ENCODE measurements around the gene DLGAP4. TPM values are rescaled to one million over a fixed set of nuclear protein-coding genes. Genes with fewer than 3 reads are reported as not detected.

Gene DLGAP4
- total and polyA plus RNA-seq, 7 experiments from 2014 or later, result 15.0 to 40.2 (median 35.3) TPM

DNA sequence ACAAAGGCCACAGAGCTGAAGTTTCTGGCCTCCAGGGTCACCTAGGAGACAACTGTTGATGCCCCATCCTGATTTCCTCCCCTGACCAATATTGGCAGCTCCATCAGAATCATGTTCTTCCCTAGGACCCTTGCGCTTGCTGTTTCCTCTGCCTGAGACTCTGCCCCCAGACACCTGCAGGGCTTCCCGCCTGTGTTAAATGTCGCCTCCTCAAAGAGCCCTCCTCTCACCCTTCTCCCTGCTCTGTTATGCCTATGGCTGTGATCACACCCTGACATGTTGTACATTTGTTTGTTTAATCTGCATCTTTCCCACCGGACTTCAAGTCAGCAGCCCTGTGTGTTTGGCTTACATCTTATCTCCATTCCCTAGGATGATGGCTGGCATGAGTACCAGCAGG lies 30.1 kb downstream of the DLGAP4 start:
- CTCF ChIA-PET, result no interaction called here
- no peak overlapping the region for H3K4me3 Mint-ChIP-seq
- DNase-seq, result no peak

DNA sequence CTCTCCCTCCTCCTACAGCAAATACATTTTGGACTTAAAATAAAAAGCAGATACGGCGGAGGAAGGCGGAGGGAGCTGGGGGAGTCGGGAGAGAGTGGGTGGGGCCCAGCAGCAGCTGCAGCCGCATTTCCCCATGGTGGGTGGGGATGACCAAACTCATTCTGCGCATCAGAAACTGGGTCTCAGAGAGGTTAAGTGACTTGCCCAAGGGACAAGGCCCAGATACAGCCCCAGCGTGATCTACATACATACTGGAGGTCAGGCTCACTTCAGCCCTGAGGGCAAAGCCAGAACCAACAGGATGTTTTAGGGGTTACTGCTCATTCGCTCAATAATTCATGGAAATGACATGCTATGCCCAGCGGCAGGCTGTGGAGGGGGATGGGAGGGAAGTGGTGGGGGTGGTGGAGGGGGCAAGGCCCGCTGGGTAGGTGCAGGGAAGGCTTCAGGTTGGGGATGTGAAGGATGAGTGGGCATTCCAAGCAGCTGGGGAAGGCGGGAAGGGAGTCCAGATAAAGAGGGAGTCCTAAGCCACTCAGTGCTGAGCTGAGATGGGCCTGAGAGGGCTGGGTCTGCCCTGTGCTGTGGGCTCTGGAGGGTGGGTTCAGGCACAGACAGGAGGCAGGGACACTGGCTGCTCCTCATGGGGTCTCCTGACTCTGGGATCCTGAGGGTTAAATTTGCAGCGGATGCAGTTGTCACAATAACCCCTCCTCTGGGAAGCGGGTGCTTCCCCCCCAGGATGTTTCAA lies 31.0 kb downstream of the DLGAP4 start:
- Mint-ChIP-seq H3K9me3 (no peaks in the 10 kb centered on the region), H3K4me1 (no peaks in the 10 kb centered on the region), H3K36me3 (no peaks in the 10 kb centered on the region), H3K27ac (no peak overlapping the region), H3K27me3 (peaks cover 16 to 59% (median 43%) of the 10 kb centered on the region in 5 donors), H3K4me3 (no peak overlapping the region)
- ATAC-seq (no peak), DNase-seq (no peak)
- Histone ChIP-seq H3K9me3 (ENCODE audit: control insufficient read depth in 2 of 3, low read length in 3 of 3) (no peaks in the 10 kb centered on the region), H3K4me3 (ENCODE audit: low read length) (no peak overlapping the region), H3K27ac (ENCODE audit: low read depth, low read length) (no peak overlapping the region), H3K4me1 (ENCODE audit: control insufficient read depth in 2 of 2, insufficient read depth in 2 of 2, low read length in 2 of 2) (no peaks in the 10 kb centered on the region), H3K27me3 (ENCODE audit: control insufficient read depth in 2 of 2, insufficient read depth in 2 of 2, low read length in 2 of 2) (peaks cover 0 to 3% of the 10 kb centered on the region in 2 donors), H3K36me3 (ENCODE audit: control insufficient read depth in 2 of 3, insufficient read depth in 3 of 3, low read length in 3 of 3) (no peaks in the 10 kb centered on the region)
- intact Hi-C loops (cut with micrococcal nuclease), result no loop called here
- ChIA-PET POLR2A (no interaction called here), CTCF (no interaction called here)

More for the DNA sequence above, 30.1 kb downstream of the DLGAP4 start:
- Histone ChIP-seq H3K4me3 (ENCODE audit: low read length) (no peak overlapping the region), H3K4me1 (ENCODE audit: control insufficient read depth in 2 of 2, insufficient read depth in 2 of 2, low read length in 2 of 2) (no peaks in the 10 kb centered on the region), H3K27me3 (ENCODE audit: control insufficient read depth in 2 of 2, insufficient read depth in 2 of 2, low read length in 2 of 2) (peaks cover 0 to 3% of the 10 kb centered on the region in 2 donors), H3K9me3 (ENCODE audit: control insufficient read depth in 2 of 3, low read length in 3 of 3) (no peaks in the 10 kb centered on the region), H3K36me3 (ENCODE audit: control insufficient read depth in 2 of 3, insufficient read depth in 3 of 3, low read length in 3 of 3) (no peaks in the 10 kb centered on the region), H3K27ac (ENCODE audit: low read depth, low read length) (no peak overlapping the region)
- ATAC-seq, result no peak
- Mint-ChIP-seq H3K36me3 (no peaks in the 10 kb centered on the region), H3K27me3 (peaks cover 16 to 62% (median 49%) of the 10 kb centered on the region in 5 donors), H3K27ac (no peak overlapping the region), H3K4me1 (no peaks in the 10 kb centered on the region), H3K9me3 (no peaks in the 10 kb centered on the region)
- POLR2A ChIA-PET, result no interaction called here
- intact Hi-C loops (cut with micrococcal nuclease), result no loop called here

DNA sequence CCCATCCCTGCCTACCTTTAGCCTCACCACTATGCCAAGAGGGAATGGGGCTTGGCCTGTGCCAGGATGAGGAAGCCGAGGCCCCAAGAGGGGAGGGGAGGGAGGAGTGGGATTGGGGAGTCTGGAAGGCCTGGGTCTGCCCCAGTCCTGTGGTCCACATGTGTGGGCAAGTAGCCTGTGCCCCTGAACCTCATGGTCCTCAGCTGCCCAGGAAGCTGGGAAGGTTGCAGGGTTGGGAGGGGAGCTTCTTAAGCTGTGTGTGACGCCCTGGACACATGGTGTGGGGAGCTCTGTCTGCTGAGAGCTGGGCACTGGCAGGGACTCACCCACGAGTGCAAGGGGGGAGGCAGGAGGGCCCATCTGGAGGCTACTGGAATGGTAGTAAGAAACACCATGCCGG lies 31.7 kb downstream of the DLGAP4 start:
- no peak overlapping the region for H3K4me3 ChIP-seq (ENCODE audit: low read length)
- no peak for DNase-seq
- ChIA-PET CTCF (no interaction called here), POLR2A (no interaction called here)
- no peak overlapping the region for H3K27ac Mint-ChIP-seq
- no peaks in the 10 kb centered on the region for H3K4me1 Mint-ChIP-seq
- ATAC-seq, result no peak
- H3K4me1 ChIP-seq (ENCODE audit: control insufficient read depth in 2 of 2, insufficient read depth in 2 of 2, low read length in 2 of 2), result no peaks in the 10 kb centered on the region
- H3K9me3 ChIP-seq (ENCODE audit: control insufficient read depth in 2 of 3, low read length in 3 of 3), result no peaks in the 10 kb centered on the region
- no peak overlapping the region for H3K27ac ChIP-seq (ENCODE audit: low read depth, low read length)
- H3K4me3 Mint-ChIP-seq, result no peak overlapping the region
- H3K27me3 Mint-ChIP-seq, result peaks cover 16 to 56% (median 42%) of the 10 kb centered on the region in 5 donors
- H3K27me3 ChIP-seq (ENCODE audit: control insufficient read depth in 2 of 2, insufficient read depth in 2 of 2, low read length in 2 of 2), result peaks cover 0 to 3% of the 10 kb centered on the region in 2 donors
- no peaks in the 10 kb centered on the region for H3K36me3 Mint-ChIP-seq
- no peaks in the 10 kb centered on the region for H3K36me3 ChIP-seq (ENCODE audit: control insufficient read depth in 2 of 3, insufficient read depth in 3 of 3, low read length in 3 of 3)
- no peaks in the 10 kb centered on the region for H3K9me3 Mint-ChIP-seq
- intact Hi-C loops (cut with micrococcal nuclease), result no loop called here

DNA sequence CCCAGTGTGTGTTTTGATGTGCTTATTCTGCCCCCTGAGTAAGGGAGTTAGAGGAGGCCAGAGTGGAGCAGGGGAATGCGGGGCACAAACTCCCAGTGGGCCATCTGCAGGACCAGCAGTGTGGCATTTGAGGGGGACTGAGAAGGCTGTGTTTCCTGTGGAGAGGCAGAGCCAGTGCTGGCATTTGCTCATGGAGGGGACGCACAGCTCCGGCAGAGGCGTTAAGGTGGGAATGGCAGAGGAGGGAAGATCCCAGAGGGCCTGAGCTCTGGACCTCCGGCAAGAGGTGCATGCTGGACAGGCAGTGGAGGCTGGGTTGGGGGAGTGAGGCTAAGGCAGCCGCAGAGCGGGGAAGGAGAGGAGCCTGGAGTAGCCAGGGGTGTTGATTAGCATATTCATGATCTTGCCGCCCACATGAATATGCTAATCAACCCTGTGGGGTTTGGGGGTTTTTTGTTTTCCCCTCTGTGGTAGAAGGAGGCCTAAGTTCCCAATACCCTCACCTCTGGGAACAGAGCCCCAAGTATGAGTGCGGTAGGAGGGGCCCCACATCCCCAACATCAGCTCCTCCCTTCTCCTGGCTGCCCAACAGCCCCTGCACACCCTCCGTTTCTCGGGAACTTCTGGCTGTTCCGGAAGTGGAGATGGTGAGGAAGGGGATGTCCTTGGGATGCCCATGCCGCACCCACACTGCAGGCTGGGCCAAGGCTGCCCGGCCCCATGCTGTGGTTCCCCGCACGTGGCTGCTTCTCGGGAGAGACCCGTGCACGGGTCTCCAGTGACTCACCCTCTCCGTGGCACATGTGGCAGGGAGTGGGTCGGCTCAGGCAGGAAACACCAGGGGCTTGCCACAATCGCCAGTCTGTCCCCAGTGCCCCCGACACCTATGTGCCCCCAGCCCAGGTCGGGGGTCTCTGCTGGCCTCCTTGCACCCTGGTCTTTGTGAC lies 33.8 kb downstream of the DLGAP4 start:
- H3K4me1 Mint-ChIP-seq, result no peaks in the 10 kb centered on the region
- H3K9me3 Mint-ChIP-seq, result no peaks in the 10 kb centered on the region
- CTCF ChIA-PET, result interaction anchor here (0.6 kb wide), 1 partner anchor 1159 kb away, joined by 4 read pairs; no protein-coding TSS in a partner anchor
- Histone ChIP-seq H3K36me3 (ENCODE audit: control insufficient read depth in 2 of 3, insufficient read depth in 3 of 3, low read length in 3 of 3) (no peaks in the 10 kb centered on the region), H3K4me3 (ENCODE audit: low read length) (no peak overlapping the region), H3K27me3 (ENCODE audit: control insufficient read depth in 2 of 2, insufficient read depth in 2 of 2, low read length in 2 of 2) (peaks cover 0 to 3% of the 10 kb centered on the region in 2 donors), H3K27ac (ENCODE audit: low read depth, low read length) (no peak overlapping the region), H3K9me3 (ENCODE audit: control insufficient read depth in 2 of 3, low read length in 3 of 3) (no peaks in the 10 kb centered on the region), H3K4me1 (ENCODE audit: control insufficient read depth in 2 of 2, insufficient read depth in 2 of 2, low read length in 2 of 2) (no peaks in the 10 kb centered on the region)
- H3K27ac Mint-ChIP-seq, result no peak overlapping the region
- POLR2A ChIA-PET, result no interaction called here
- ATAC-seq (no peak), DNase-seq (no peak)
- H3K4me3 Mint-ChIP-seq, result no peak overlapping the region
- intact Hi-C loops (cut with micrococcal nuclease), result no loop called here
- H3K36me3 Mint-ChIP-seq, result no peaks in the 10 kb centered on the region
- peaks cover 0 to 40% (median 24%) of the 10 kb centered on the region in 5 donors for H3K27me3 Mint-ChIP-seq

- intact Hi-C loops (cut with micrococcal nuclease), result no loop called here
- no peak overlapping the region for H3K27ac Mint-ChIP-seq
- no peaks in the 10 kb centered on the region for H3K4me1 ChIP-seq (ENCODE audit: control insufficient read depth in 2 of 2, insufficient read depth in 2 of 2, low read length in 2 of 2)
- CTCF ChIA-PET, result no interaction called here
- POLR2A ChIA-PET, result no interaction called here
- peaks cover 0 to 3% of the 10 kb centered on the region in 2 donors for H3K27me3 ChIP-seq (ENCODE audit: control insufficient read depth in 2 of 2, insufficient read depth in 2 of 2, low read length in 2 of 2)
- ATAC-seq, result no peak
- H3K27ac ChIP-seq (ENCODE audit: low read depth, low read length), result no peak overlapping the region
- H3K27me3 Mint-ChIP-seq, result peaks cover 0 to 34% (median 17%) of the 10 kb centered on the region in 5 donors
- H3K36me3 Mint-ChIP-seq, result no peaks in the 10 kb centered on the region
- no peaks in the 10 kb centered on the region for H3K4me1 Mint-ChIP-seq
- no peaks in the 10 kb centered on the region for H3K36me3 ChIP-seq (ENCODE audit: control insufficient read depth in 2 of 3, insufficient read depth in 3 of 3, low read length in 3 of 3)
- no peaks in the 10 kb centered on the region for H3K9me3 Mint-ChIP-seq
- H3K9me3 ChIP-seq (ENCODE audit: control insufficient read depth in 2 of 3, low read length in 3 of 3), result no peaks in the 10 kb centered on the region
- no peak overlapping the region for H3K4me3 ChIP-seq (ENCODE audit: low read length)
- H3K4me3 Mint-ChIP-seq, result no peak overlapping the region
- no peak for DNase-seq
Measured at GRCh38 chr20:36340593-36340990, 34.5 kb downstream of the DLGAP4 start.

- Histone ChIP-seq H3K4me3 (ENCODE audit: low read length) (no peak overlapping the region), H3K27ac (ENCODE audit: low read depth, low read length) (no peak overlapping the region), H3K27me3 (ENCODE audit: control insufficient read depth in 2 of 2, insufficient read depth in 2 of 2, low read length in 2 of 2) (no peaks in the 10 kb centered on the region), H3K4me1 (ENCODE audit: control insufficient read depth in 2 of 2, insufficient read depth in 2 of 2, low read length in 2 of 2) (no peaks in the 10 kb centered on the region), H3K36me3 (ENCODE audit: control insufficient read depth in 2 of 3, insufficient read depth in 3 of 3, low read length in 3 of 3) (no peaks in the 10 kb centered on the region), H3K9me3 (ENCODE audit: control insufficient read depth in 2 of 3, low read length in 3 of 3) (no peaks in the 10 kb centered on the region)
- ChIA-PET CTCF (no interaction called here), POLR2A (no interaction called here)
- Mint-ChIP-seq H3K9me3 (no peaks in the 10 kb centered on the region), H3K4me3 (no peak overlapping the region), H3K27ac (no peak overlapping the region), H3K4me1 (no peaks in the 10 kb centered on the region), H3K27me3 (peaks cover 0 to 26% (median 12%) of the 10 kb centered on the region in 5 donors), H3K36me3 (no peaks in the 10 kb centered on the region)
- no peak for DNase-seq
- no peak for ATAC-seq
- intact Hi-C loops (cut with micrococcal nuclease), result no loop called here
Measured at GRCh38 chr20:36341331-36342020, 35.3 kb downstream of the DLGAP4 start.

Measured in naive thymus-derived CD4-positive, alpha-beta T cell (primary cell).